ENCODE results near the gene TMPRSS2.

TMPRSS2 gene

GRCh38 chr21:41506005-41506594, 1.9 kb downstream of the TMPRSS2 start:
- H3K4me3 ChIP-seq (ENCODE audit: control insufficient read depth, low read depth, low read length), result no peak overlapping the region
- no peak for DNase-seq (ENCODE audit: low read depth)
- TF ChIP-seq, protein P1, sequence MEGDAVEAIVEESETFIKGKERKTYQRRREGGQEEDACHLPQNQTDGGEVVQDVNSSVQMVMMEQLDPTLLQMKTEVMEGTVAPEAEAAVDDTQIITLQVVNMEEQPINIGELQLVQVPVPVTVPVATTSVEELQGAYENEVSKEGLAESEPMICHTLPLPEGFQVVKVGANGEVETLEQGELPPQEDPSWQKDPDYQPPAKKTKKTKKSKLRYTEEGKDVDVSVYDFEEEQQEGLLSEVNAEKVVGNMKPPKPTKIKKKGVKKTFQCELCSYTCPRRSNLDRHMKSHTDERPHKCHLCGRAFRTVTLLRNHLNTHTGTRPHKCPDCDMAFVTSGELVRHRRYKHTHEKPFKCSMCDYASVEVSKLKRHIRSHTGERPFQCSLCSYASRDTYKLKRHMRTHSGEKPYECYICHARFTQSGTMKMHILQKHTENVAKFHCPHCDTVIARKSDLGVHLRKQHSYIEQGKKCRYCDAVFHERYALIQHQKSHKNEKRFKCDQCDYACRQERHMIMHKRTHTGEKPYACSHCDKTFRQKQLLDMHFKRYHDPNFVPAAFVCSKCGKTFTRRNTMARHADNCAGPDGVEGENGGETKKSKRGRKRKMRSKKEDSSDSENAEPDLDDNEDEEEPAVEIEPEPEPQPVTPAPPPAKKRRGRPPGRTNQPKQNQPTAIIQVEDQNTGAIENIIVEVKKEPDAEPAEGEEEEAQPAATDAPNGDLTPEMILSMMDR (conservative IDR thresholded peaks at IDR 0.05; ENCODE audit: control insufficient read depth, insufficient read depth, low read depth, low read length), result no peak

DNA sequence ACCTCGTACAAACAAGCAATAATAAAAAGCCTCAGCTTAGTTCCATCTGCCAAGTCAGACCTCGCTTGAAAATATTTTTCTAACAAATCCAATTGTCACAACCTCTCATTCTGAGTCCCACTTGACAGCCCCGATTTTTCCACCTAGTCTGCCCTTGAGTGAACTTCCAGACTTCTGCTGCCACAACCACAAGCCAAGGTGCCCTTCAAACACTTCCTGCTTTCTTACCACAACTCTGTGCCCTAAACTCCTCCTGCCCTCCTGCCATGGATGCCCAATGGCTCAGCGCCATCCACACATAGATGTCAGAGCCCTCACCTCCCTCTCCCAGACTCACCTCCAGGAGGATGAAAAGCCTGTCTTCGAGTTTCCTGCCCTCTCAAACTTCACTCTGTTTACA, 3.9 kb downstream of the TMPRSS2 start:
- no peak for DNase-seq (ENCODE audit: low read depth)
- TF ChIP-seq, protein P1 (conservative IDR thresholded peaks at IDR 0.05; ENCODE audit: control insufficient read depth, insufficient read depth, low read depth, low read length), result no peak

GRCh38 chr21:41503331-41503730, 4.6 kb downstream of the TMPRSS2 start:
- H3K4me3 ChIP-seq (ENCODE audit: control insufficient read depth, low read depth, low read length), result no peak overlapping the region
- no peak for DNase-seq (ENCODE audit: low read depth)
- TF ChIP-seq, protein P1 (conservative IDR thresholded peaks at IDR 0.05; ENCODE audit: control insufficient read depth, insufficient read depth, low read depth, low read length), result no peak

More for the DNA sequence above, 3.9 kb downstream of the TMPRSS2 start:
- no peak overlapping the region for H3K4me3 ChIP-seq (ENCODE audit: control insufficient read depth, low read depth, low read length)

DNA sequence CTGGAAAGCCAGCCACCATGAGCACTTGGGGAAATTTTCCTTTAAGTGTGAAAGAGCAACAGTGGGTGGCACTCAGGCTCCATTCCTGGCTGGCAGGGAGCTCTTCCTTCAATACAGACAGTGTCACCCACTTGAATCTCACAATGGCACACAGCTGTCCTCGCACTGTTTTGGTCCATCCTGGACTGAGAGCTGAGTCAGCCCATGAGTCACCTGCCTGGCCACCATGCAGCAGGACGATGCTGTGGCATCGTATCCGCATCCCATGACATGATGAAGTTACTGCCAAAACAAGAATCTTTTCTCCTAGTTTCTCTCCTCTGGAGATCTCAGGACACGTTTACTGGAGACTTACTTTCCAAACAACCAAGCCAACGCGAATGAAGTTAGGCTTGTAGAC, 6.0 kb downstream of the TMPRSS2 start:
- TF ChIP-seq, protein P1 (conservative IDR thresholded peaks at IDR 0.05; ENCODE audit: control insufficient read depth, insufficient read depth, low read depth, low read length), result no peak

GRCh38 chr21:41500931-41501381, 7.0 kb downstream of the TMPRSS2 start:
- H3K4me3 ChIP-seq (ENCODE audit: control insufficient read depth, low read depth, low read length), result no peak overlapping the region
- TF ChIP-seq, protein P1 (conservative IDR thresholded peaks at IDR 0.05; ENCODE audit: control insufficient read depth, insufficient read depth, low read depth, low read length), result no peak
- no peak for DNase-seq (ENCODE audit: low read depth)

More for the DNA sequence above, 6.0 kb downstream of the TMPRSS2 start:
- DNase-seq (ENCODE audit: low read depth), result peak; percentile 35
- H3K4me3 ChIP-seq (ENCODE audit: control insufficient read depth, low read depth, low read length), result no peak overlapping the region

GRCh38 chr21:41500363-41500762, 7.6 kb downstream of the TMPRSS2 start:
- no peak overlapping the region for H3K4me3 ChIP-seq (ENCODE audit: control insufficient read depth, low read depth, low read length)
- no peak for DNase-seq (ENCODE audit: low read depth)
- TF ChIP-seq, protein P1 (conservative IDR thresholded peaks at IDR 0.05; ENCODE audit: control insufficient read depth, insufficient read depth, low read depth, low read length), result no peak

All from fibroblast of mammary gland (primary cell).